PFSK-1 (cell line): Measurements from ENCODE around the gene TNFRSF12A.

Experiments
- FOXP2 ChIP-seq: optimal IDR thresholded peaks from 2 replicates; pipeline ENCODE3; 2011; ENCODE audit warnings: borderline replicate concordance, control low read depth, inconsistent platforms; ENCODE audit not compliant: insufficient read depth; ENCODE audit errors: extremely low read length, extremely low read depth
- POLR2AphosphoS5 ChIP-seq: IDR thresholded peaks from 2 replicates; pipeline ENCODE4 v1.6.1; 2012; ENCODE audit warnings: low read depth, mild to moderate bottlenecking, control low read depth, low read length, moderate library complexity
- REST ChIP-seq, 2 experiments: IDR thresholded peaks; 2 replicates each; pipeline versions ENCODE4 v1.6.1 to v1.8.0; 2011 to 2012; ENCODE audit warnings: low read depth in 2 of 2, low read length in 2 of 2, control low read depth in 1 of 2, inconsistent platforms in 1 of 2, mild to moderate bottlenecking in 1 of 2, moderate library complexity in 1 of 2; ENCODE audit not compliant: insufficient read depth in 1 of 2
- SIN3A ChIP-seq: IDR thresholded peaks from 2 replicates; pipeline ENCODE4 v1.6.1; 2012; ENCODE audit warnings: mild to moderate bottlenecking, low read length, moderate library complexity, borderline replicate concordance; ENCODE audit not compliant: insufficient read depth
- TAF1 ChIP-seq: IDR thresholded peaks from 2 replicates; pipeline ENCODE4 v1.6.1; 2012; ENCODE audit warnings: low read length, control low read depth, borderline replicate concordance; ENCODE audit not compliant: insufficient read depth

Gene TNFRSF12A

GRCh38 chr16:3026003-3026378 is 5.8 kb downstream of the TNFRSF12A start:
- TF ChIP-seq SIN3A (no peak), TAF1 (no peak), REST (IDR thresholded peaks at IDR 0.05; ENCODE audit: insufficient read depth in 1 of 2, low read depth in 2 of 2, low read length in 2 of 2) (no peak), POLR2AphosphoS5 (no peak), FOXP2 (no peak)

- TF ChIP-seq FOXP2 (no peak), SIN3A (no peak)
Measured at GRCh38 chr16:3026609-3027488, 6.7 kb downstream of the TNFRSF12A start.

GRCh38 chr16:3027489-3027795 is 7.3 kb downstream of the TNFRSF12A start:
- TF ChIP-seq POLR2AphosphoS5 (no peak), REST (IDR thresholded peaks at IDR 0.05; ENCODE audit: insufficient read depth in 1 of 2, low read depth in 2 of 2, low read length in 2 of 2) (no peak), SIN3A (no peak), TAF1 (no peak), FOXP2 (no peak)

- TF ChIP-seq TAF1 (no peak), POLR2AphosphoS5 (0 out of 2 replicates have a peak, but pooled peaks have one; percentile 46), REST (IDR thresholded peaks at IDR 0.05; ENCODE audit: insufficient read depth in 1 of 2, low read depth in 2 of 2, low read length in 2 of 2) (no peak), FOXP2 (no peak), SIN3A (no peak)
Measured at GRCh38 chr16:3027983-3028715, 8.0 kb downstream of the TNFRSF12A start.

- TF ChIP-seq REST (IDR thresholded peaks at IDR 0.05; ENCODE audit: insufficient read depth in 1 of 2, low read depth in 2 of 2, low read length in 2 of 2): no peak
- TF ChIP-seq FOXP2: no peak
- TF ChIP-seq SIN3A: no peak
- TF ChIP-seq POLR2AphosphoS5: no peak
- TF ChIP-seq TAF1: no peak
Measured at GRCh38 chr16:3028716-3029319, 8.7 kb downstream of the TNFRSF12A start.
